GM12872 (cell line): ENCODE data around the gene ECSCR.

Source experiments
- TF ChIP-seq, protein P1 (sequence below): IDR thresholded peaks from 3 replicates; pipeline ENCODE4 v1.5.1; 2011; ENCODE audit warnings: low read depth, mild to moderate bottlenecking, low read length, moderate library complexity; ENCODE audit not compliant: insufficient read depth

ECSCR gene

DNA sequence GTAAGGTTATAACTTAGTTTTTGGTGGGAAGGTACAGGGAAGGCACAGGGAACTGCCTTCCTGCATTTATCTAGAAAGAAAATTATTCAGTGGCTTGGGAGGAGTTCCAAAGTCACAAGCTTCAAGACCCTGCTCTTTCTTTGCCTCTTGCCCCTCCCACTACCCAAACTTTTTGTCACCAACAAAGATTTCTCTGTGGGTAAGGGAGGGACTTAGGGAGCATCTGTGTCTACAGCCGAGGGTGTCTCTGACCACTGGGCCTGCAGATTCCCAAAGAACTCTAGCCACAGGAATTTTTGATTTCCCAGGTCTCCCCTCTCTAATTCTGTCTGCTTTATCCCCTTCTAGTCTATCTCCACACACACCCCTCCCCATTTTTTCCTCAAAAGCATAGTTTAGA is 2.1 kb downstream of the ECSCR start:
- TF ChIP-seq, protein P1, sequence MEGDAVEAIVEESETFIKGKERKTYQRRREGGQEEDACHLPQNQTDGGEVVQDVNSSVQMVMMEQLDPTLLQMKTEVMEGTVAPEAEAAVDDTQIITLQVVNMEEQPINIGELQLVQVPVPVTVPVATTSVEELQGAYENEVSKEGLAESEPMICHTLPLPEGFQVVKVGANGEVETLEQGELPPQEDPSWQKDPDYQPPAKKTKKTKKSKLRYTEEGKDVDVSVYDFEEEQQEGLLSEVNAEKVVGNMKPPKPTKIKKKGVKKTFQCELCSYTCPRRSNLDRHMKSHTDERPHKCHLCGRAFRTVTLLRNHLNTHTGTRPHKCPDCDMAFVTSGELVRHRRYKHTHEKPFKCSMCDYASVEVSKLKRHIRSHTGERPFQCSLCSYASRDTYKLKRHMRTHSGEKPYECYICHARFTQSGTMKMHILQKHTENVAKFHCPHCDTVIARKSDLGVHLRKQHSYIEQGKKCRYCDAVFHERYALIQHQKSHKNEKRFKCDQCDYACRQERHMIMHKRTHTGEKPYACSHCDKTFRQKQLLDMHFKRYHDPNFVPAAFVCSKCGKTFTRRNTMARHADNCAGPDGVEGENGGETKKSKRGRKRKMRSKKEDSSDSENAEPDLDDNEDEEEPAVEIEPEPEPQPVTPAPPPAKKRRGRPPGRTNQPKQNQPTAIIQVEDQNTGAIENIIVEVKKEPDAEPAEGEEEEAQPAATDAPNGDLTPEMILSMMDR: no peak

GRCh38 chr5:139459451-139459934 is 3.0 kb downstream of the ECSCR start:
- TF ChIP-seq, protein P1: no peak

DNA sequence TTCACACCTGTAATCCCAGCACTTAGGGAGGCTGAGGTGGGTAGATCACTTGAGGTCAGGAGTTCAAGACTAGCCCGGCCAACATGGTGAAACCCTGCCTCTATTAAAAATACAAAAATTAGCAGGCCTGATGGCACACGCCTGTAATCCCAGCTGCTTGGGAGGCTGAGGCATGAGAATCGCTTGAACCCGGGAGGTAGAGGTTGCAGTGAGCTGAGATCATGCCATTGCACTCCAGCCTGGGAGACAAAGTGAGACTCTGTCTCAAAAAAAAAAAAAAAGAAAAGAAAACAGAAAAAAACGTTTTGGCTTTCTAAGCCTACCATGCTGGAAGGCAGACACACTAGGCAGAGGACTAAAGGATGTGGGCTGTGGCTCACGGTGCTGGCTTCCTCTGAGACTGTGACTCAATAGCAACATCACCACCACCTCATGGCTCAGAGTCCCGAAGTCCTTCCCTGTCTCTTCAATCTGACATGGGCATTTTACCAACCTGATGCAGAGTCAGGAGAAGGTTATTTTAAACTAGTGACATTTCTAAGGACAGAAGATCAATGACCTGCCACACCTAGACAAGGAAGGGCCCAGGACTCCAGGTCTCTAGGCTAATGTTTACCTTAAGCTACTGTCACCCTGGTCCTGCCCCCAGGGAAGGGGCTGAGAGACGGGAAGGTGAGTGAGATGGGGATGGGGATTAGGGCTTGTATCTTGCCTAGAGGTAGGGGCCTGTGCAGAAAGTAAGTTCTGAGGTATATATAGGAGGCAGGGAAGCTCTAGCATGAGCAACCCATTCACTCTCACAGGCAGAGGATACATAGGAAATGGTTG is 3.7 kb downstream of the ECSCR start:
- TF ChIP-seq, protein P1: no peak

GRCh38 chr5:139457653-139458306 is 4.8 kb downstream of the ECSCR start:
- TF ChIP-seq, protein P1: 0 out of 3 replicates have a peak, but pooled peaks have one; percentile 12

GRCh38 chr5:139457241-139457640 is 5.3 kb downstream of the ECSCR start:
- TF ChIP-seq, protein P1: no peak

GRCh38 chr5:139456776-139457175 is 5.8 kb downstream of the ECSCR start:
- TF ChIP-seq, protein P1: no peak

GRCh38 chr5:139454568-139455290 is 7.8 kb downstream of the ECSCR start:
- TF ChIP-seq, protein P1: no peak
